Measurements from ENCODE around the gene THUMPD1. TPM values are rescaled to one million over a fixed set of nuclear protein-coding genes. Genes with fewer than 3 reads are reported as not detected.

THUMPD1 gene
- polyA plus RNA-seq, 3 donors, result 16.1 to 32.2 (median 23.5) TPM

- intact Hi-C loops (cut with micrococcal nuclease), result no loop called here
- H3K4me3 ChIP-seq (replicated peaks in 1 of 3; ENCODE audit: low read depth in 2 of 3, low read length in 3 of 3), result no peak overlapping the region
- no peaks in the 10 kb centered on the region for H3K27me3 ChIP-seq (ENCODE audit: control insufficient read depth in 2 of 2, insufficient read depth in 2 of 2, low read length in 2 of 2)
- H3K4me1 ChIP-seq (ENCODE audit: control insufficient read depth in 1 of 2, insufficient read depth in 2 of 2, low read length in 2 of 2), result peaks cover 9 to 15% of the 10 kb centered on the region in 2 donors
- no peaks in the 10 kb centered on the region for H4K20me1 ChIP-seq (ENCODE audit: insufficient read depth, low read length)
- DNase-seq, result peak in 1 of 3 donors; percentile 8
- no peak overlapping the region for H3K9ac ChIP-seq (ENCODE audit: insufficient read depth, low read length, poor library complexity, severe bottlenecking)
- no peaks in the 10 kb centered on the region for H3K9me3 ChIP-seq (replicated peaks in 1 of 2; ENCODE audit: control insufficient read depth in 1 of 2, insufficient read depth in 1 of 2, low read length in 2 of 2)
- no peak overlapping the region for H3K27ac ChIP-seq (ENCODE audit: low read depth in 1 of 2, low read length in 2 of 2)
- H3K79me2 ChIP-seq (ENCODE audit: insufficient read depth, low read length), result no peaks in the 10 kb centered on the region
- no peak overlapping the region for H3K27ac Mint-ChIP-seq
- no CpG with 5 or more reads among the region's 1 CpG for WGBS (ENCODE audit: insufficient coverage)
- no peak overlapping the region for H3K4me3 Mint-ChIP-seq
- H3K9me3 Mint-ChIP-seq, result no peaks in the 10 kb centered on the region
- H3K4me2 ChIP-seq (replicated peaks; ENCODE audit: extremely low read depth, low read length, poor library complexity, severe bottlenecking), result no peak overlapping the region
- H3K36me3 ChIP-seq (replicated peaks in 1 of 2; ENCODE audit: control insufficient read depth in 1 of 2, insufficient read depth in 2 of 2, low read length in 2 of 2), result no peaks in the 10 kb centered on the region
- no peak overlapping the region for H2AFZ ChIP-seq (ENCODE audit: insufficient read depth, low read depth, low read length, poor library complexity, severe bottlenecking)
- H3K36me3 Mint-ChIP-seq, result peaks cover 0 to 2% of the 10 kb centered on the region in 2 donors
- no peaks in the 10 kb centered on the region for H3K27me3 Mint-ChIP-seq (ENCODE audit: low read depth in 3 of 3)
- peaks cover 8% of the 10 kb centered on the region for H3K4me1 Mint-ChIP-seq
- TF ChIP-seq, protein P1, sequence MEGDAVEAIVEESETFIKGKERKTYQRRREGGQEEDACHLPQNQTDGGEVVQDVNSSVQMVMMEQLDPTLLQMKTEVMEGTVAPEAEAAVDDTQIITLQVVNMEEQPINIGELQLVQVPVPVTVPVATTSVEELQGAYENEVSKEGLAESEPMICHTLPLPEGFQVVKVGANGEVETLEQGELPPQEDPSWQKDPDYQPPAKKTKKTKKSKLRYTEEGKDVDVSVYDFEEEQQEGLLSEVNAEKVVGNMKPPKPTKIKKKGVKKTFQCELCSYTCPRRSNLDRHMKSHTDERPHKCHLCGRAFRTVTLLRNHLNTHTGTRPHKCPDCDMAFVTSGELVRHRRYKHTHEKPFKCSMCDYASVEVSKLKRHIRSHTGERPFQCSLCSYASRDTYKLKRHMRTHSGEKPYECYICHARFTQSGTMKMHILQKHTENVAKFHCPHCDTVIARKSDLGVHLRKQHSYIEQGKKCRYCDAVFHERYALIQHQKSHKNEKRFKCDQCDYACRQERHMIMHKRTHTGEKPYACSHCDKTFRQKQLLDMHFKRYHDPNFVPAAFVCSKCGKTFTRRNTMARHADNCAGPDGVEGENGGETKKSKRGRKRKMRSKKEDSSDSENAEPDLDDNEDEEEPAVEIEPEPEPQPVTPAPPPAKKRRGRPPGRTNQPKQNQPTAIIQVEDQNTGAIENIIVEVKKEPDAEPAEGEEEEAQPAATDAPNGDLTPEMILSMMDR (IDR thresholded peaks at IDR 0.05), result no peak
Measured at GRCh38 chr16:20768121-20768520, 26.5 kb upstream of the THUMPD1 start.

- Mint-ChIP-seq H3K4me3 (no peak overlapping the region), H3K27me3 (ENCODE audit: low read depth in 3 of 3) (no peaks in the 10 kb centered on the region), H3K27ac (no peak overlapping the region), H3K9me3 (peaks cover 0 to 2% (median 0%) of the 10 kb centered on the region in 7 donors), H3K36me3 (peaks cover 0 to 2% of the 10 kb centered on the region in 2 donors), H3K4me1 (peaks cover 10% of the 10 kb centered on the region)
- DNase-seq, result no peak
- H3K4me1 ChIP-seq (ENCODE audit: control insufficient read depth in 1 of 2, insufficient read depth in 2 of 2, low read length in 2 of 2), result peaks cover 11 to 20% of the 10 kb centered on the region in 2 donors
- H3K27me3 ChIP-seq (ENCODE audit: control insufficient read depth in 2 of 2, insufficient read depth in 2 of 2, low read length in 2 of 2), result no peaks in the 10 kb centered on the region
- no peak overlapping the region for H2AFZ ChIP-seq (ENCODE audit: insufficient read depth, low read depth, low read length, poor library complexity, severe bottlenecking)
- H3K9me3 ChIP-seq (replicated peaks in 1 of 2; ENCODE audit: control insufficient read depth in 1 of 2, insufficient read depth in 1 of 2, low read length in 2 of 2), result no peaks in the 10 kb centered on the region
- H3K27ac ChIP-seq (ENCODE audit: low read depth in 1 of 2, low read length in 2 of 2), result no peak overlapping the region
- intact Hi-C loops (cut with micrococcal nuclease), result no loop called here
- H3K36me3 ChIP-seq (replicated peaks in 1 of 2; ENCODE audit: control insufficient read depth in 1 of 2, insufficient read depth in 2 of 2, low read length in 2 of 2), result no peaks in the 10 kb centered on the region
- H3K9ac ChIP-seq (ENCODE audit: insufficient read depth, low read length, poor library complexity, severe bottlenecking), result no peak overlapping the region
- no peak overlapping the region for H3K4me2 ChIP-seq (replicated peaks; ENCODE audit: extremely low read depth, low read length, poor library complexity, severe bottlenecking)
- no peak overlapping the region for H3K4me3 ChIP-seq (replicated peaks in 1 of 3; ENCODE audit: low read depth in 2 of 3, low read length in 3 of 3)
- no peaks in the 10 kb centered on the region for H3K79me2 ChIP-seq (ENCODE audit: insufficient read depth, low read length)
- TF ChIP-seq, protein P1 (IDR thresholded peaks at IDR 0.05), result no peak
- H4K20me1 ChIP-seq (ENCODE audit: insufficient read depth, low read length), result no peaks in the 10 kb centered on the region
Measured at GRCh38 chr16:20767577-20767976, 26.0 kb upstream of the THUMPD1 start.

All from CD14-positive monocyte (primary cell).